ENCODE measurements around the gene RAB11FIP3. TPM values are rescaled to one million over a fixed set of nuclear protein-coding genes. Genes with fewer than 3 reads are reported as not detected.
A peak's percentile ranks its signal among the peaks of the same experiment; 100 is the strongest.

RAB11FIP3 gene
- total and polyA plus RNA-seq, 8 donors: 28.1 to 64.0 (median 54.0) TPM

- Histone ChIP-seq H3K4me3 (peak overlapping the region in 1 of 2 donors; percentile 83), H3K4me1 (peaks cover 6 to 43% of the 10 kb centered on the region in 2 donors), H3K36me3 (no peaks in the 10 kb centered on the region), H3K9me3 (no peaks in the 10 kb centered on the region), H3K27me3 (no peaks in the 10 kb centered on the region), H3K27ac (peak overlapping the region in 1 of 2 donors; percentile 88)
- DNase-seq (no peak), ATAC-seq (no peak)
- no peak for TF ChIP-seq CTCF (IDR thresholded peaks at IDR 0.05)
- intact Hi-C loops (cut with DNase I): no loop called here
Measured at GRCh38 chr16:400061-400591, 25.3 kb upstream of the RAB11FIP3 start.

GRCh38 chr16:401468-402348 is 23.7 kb upstream of the RAB11FIP3 start, which contains the start of gene DECR2:
Gene DECR2 (plus strand): TSS chr16:401885. CDS start chr16:401964, 79 bp downstream.
- intact Hi-C loops (cut with DNase I): no loop called here
- Histone ChIP-seq H3K9me3 (no peaks in the 10 kb centered on the region), H3K4me1 (peaks cover 6 to 33% of the 10 kb centered on the region in 2 donors), H3K27ac (peak within 1 kb of the TSS; percentile 84 to 88), H3K4me3 (peak within 1 kb of the TSS; percentile 58 to 83), H3K36me3 (peaks cover 0 to under 1% of the 10 kb centered on the region in 2 donors), H3K27me3 (no peaks in the 10 kb centered on the region)
- ATAC-seq: peak; percentile 95
- TF ChIP-seq CTCF (IDR thresholded peaks at IDR 0.05): peak in 1 of 2 donors; percentile 19
- peak; percentile 90 to 99 (median 96) for DNase-seq

- no peak for TF ChIP-seq CTCF (IDR thresholded peaks at IDR 0.05)
- intact Hi-C loops (cut with DNase I): no loop called here
- DNase-seq (no peak), ATAC-seq (no peak)
- Histone ChIP-seq H3K36me3 (peaks cover 0 to 8% of the 10 kb centered on the region in 2 donors), H3K4me1 (peaks cover 6 to 16% of the 10 kb centered on the region in 2 donors), H3K4me3 (no peak overlapping the region), H3K9me3 (no peaks in the 10 kb centered on the region), H3K27ac (no peak overlapping the region), H3K27me3 (no peaks in the 10 kb centered on the region)
Measured at GRCh38 chr16:404971-405486, 20.4 kb upstream of the RAB11FIP3 start.

GRCh38 chr16:405548-406506 is 19.6 kb upstream of the RAB11FIP3 start:
- no peak overlapping the region for H3K4me3 ChIP-seq
- TF ChIP-seq CTCF (IDR thresholded peaks at IDR 0.05): no peak
- H3K27me3 ChIP-seq: no peaks in the 10 kb centered on the region
- no peak for DNase-seq
- H3K4me1 ChIP-seq: peaks cover 6 to 13% of the 10 kb centered on the region in 2 donors
- peaks cover 0 to 11% of the 10 kb centered on the region in 2 donors for H3K36me3 ChIP-seq
- H3K9me3 ChIP-seq: no peaks in the 10 kb centered on the region
- intact Hi-C loops (cut with DNase I): no loop called here
- no peak for ATAC-seq
- H3K27ac ChIP-seq: no peak overlapping the region
